ENCODE data around the gene CCK. TPM values are rescaled to one million over a fixed set of nuclear protein-coding genes. Genes with fewer than 3 reads are reported as not detected.

CCK gene
- polyA plus RNA-seq, 1 donor (not counting 4 experiments of a cell fraction or from before 2014, with no cell fraction given): 8.2 TPM

DNA sequence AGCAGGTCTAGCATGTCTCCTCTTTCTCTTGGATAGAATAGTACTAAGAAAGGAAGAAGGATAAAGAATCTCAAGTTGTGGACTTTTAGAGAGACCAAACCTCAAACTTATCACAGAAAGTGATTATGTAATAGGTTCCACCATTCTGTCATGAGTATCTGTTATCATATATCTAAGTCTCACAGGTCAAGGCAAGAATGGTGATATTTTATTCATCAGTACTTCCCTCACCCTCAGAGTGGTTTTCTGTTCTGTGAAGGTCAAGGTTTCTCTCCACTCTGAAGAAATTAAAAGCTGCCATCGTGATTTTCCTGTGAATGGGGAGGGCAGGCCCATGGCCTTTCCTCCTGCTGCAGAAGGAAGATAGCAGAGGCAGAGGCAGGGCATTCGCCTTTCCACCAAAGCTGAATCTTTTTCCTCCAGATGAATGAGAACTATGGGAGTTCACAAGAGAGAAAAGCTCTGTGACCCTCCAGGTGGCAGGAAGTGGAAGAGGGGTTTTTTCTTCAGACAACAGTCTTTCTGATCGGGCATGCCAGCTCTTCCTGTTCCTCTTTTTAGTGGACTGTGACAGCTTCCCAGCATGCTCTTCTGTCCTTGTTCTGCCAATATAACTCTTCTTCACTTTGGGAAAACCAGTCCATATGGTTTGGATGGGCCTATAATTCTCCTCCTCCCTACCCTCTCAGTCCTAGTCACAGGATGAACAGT is 37.1 kb upstream of the CCK start:
- Histone ChIP-seq H3K4me1 (ENCODE audit: control insufficient read depth, extremely low read depth, insufficient read depth, low read length) (no peaks in the 10 kb centered on the region), H3K4me2 (ENCODE audit: control insufficient read depth, extremely low read depth, insufficient read depth, low read depth, low read length) (no peak overlapping the region), H2AFZ (ENCODE audit: control insufficient read depth, low read length) (no peak overlapping the region), H3K36me3 (ENCODE audit: control insufficient read depth in 2 of 2, extremely low read depth in 1 of 2, insufficient read depth in 2 of 2, low read length in 2 of 2) (no peaks in the 10 kb centered on the region), H3K9ac (ENCODE audit: control insufficient read depth, extremely low read depth, insufficient read depth, low read length) (no peak overlapping the region), H3K4me3 (ENCODE audit: control insufficient read depth in 2 of 3, extremely low read depth in 1 of 3, insufficient read depth in 2 of 3, low read depth in 1 of 3, low read length in 3 of 3) (no peak overlapping the region), H3K79me2 (ENCODE audit: control insufficient read depth, insufficient read depth, low read length) (no peaks in the 10 kb centered on the region), H3K9me3 (ENCODE audit: control insufficient read depth, low read depth, low read length) (no peaks in the 10 kb centered on the region), H3K27ac (ENCODE audit: control insufficient read depth, insufficient read depth, low read length) (no peak overlapping the region), H3K9me1 (ENCODE audit: control insufficient read depth, extremely low read depth, insufficient read depth, low read length) (no peaks in the 10 kb centered on the region), H3K27me3 (ENCODE audit: control insufficient read depth, extremely low read depth, insufficient read depth, low read length) (peaks cover 5% of the 10 kb centered on the region), H4K20me1 (ENCODE audit: control insufficient read depth, extremely low read depth, insufficient read depth, low read length) (no peaks in the 10 kb centered on the region)
- TF ChIP-seq, protein P1, sequence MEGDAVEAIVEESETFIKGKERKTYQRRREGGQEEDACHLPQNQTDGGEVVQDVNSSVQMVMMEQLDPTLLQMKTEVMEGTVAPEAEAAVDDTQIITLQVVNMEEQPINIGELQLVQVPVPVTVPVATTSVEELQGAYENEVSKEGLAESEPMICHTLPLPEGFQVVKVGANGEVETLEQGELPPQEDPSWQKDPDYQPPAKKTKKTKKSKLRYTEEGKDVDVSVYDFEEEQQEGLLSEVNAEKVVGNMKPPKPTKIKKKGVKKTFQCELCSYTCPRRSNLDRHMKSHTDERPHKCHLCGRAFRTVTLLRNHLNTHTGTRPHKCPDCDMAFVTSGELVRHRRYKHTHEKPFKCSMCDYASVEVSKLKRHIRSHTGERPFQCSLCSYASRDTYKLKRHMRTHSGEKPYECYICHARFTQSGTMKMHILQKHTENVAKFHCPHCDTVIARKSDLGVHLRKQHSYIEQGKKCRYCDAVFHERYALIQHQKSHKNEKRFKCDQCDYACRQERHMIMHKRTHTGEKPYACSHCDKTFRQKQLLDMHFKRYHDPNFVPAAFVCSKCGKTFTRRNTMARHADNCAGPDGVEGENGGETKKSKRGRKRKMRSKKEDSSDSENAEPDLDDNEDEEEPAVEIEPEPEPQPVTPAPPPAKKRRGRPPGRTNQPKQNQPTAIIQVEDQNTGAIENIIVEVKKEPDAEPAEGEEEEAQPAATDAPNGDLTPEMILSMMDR (optimal IDR thresholded peaks at IDR 0.05 in 1 of 3, IDR thresholded peaks at IDR 0.05 in 1 of 3, conservative IDR thresholded peaks at IDR 0.05 in 1 of 3; ENCODE audit: extremely low read depth in 1 of 3, insufficient read depth in 2 of 3, low read length in 3 of 3): no peak
- TF ChIP-seq EZH2 (IDR thresholded peaks at IDR 0.05; ENCODE audit: low read length): no peak
- dilution Hi-C loops (cut with MboI; ENCODE audit: extremely low pct_ligation_motif_present, low sequenced_read_pairs): no loop called here
- no peak for FAIRE-seq
- no peak for DNase-seq (ENCODE audit: low read depth, low spot score)

DNA sequence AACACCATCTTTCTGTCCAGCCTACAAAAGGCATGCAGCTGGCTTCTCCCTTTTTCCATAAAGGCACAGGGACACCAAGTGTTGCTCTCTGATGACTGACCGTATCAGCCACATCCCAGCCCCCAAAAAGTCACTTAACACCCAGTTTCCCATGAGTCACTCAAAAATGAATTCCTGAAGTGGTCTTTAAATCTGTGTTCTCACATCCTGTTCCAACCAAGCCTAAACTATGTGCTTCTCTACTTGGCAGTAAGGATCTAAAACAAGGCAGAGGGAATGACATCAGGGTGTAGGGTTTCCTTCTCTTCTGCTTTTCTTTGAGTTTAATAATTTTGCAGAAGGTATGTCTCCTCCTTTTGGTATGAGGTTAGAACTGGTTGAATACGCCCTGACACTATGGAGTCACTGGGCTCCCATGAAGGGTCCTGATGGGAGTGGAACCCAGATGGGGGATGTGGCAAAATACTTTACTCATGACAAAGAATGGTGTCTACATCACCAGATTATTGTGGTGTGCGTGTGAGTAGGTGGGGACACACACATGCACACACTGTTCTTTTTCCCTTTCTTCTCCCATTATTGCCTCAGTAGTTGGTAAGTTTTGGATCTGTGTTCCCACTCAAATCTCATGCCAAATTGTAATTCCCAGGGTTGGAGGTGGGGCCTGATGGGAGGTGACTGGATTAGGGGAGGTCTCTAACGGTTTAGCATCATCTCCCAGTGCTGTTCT is 35.6 kb upstream of the CCK start:
- Histone ChIP-seq H3K79me2 (ENCODE audit: control insufficient read depth, insufficient read depth, low read length) (no peaks in the 10 kb centered on the region), H4K20me1 (ENCODE audit: control insufficient read depth, extremely low read depth, insufficient read depth, low read length) (no peaks in the 10 kb centered on the region), H3K4me1 (ENCODE audit: control insufficient read depth, extremely low read depth, insufficient read depth, low read length) (no peaks in the 10 kb centered on the region), H3K27ac (ENCODE audit: control insufficient read depth, insufficient read depth, low read length) (no peak overlapping the region), H2AFZ (ENCODE audit: control insufficient read depth, low read length) (no peak overlapping the region), H3K36me3 (ENCODE audit: control insufficient read depth in 2 of 2, extremely low read depth in 1 of 2, insufficient read depth in 2 of 2, low read length in 2 of 2) (no peaks in the 10 kb centered on the region), H3K9me3 (ENCODE audit: control insufficient read depth, low read depth, low read length) (no peaks in the 10 kb centered on the region), H3K27me3 (ENCODE audit: control insufficient read depth, extremely low read depth, insufficient read depth, low read length) (peaks cover 5% of the 10 kb centered on the region), H3K9ac (ENCODE audit: control insufficient read depth, extremely low read depth, insufficient read depth, low read length) (no peak overlapping the region), H3K4me3 (ENCODE audit: control insufficient read depth in 2 of 3, extremely low read depth in 1 of 3, insufficient read depth in 2 of 3, low read depth in 1 of 3, low read length in 3 of 3) (no peak overlapping the region), H3K9me1 (ENCODE audit: control insufficient read depth, extremely low read depth, insufficient read depth, low read length) (no peaks in the 10 kb centered on the region), H3K4me2 (ENCODE audit: control insufficient read depth, extremely low read depth, insufficient read depth, low read depth, low read length) (no peak overlapping the region)
- FAIRE-seq (no peak), DNase-seq (ENCODE audit: low read depth, low spot score) (no peak)
- TF ChIP-seq EZH2 (IDR thresholded peaks at IDR 0.05; ENCODE audit: low read length): no peak
- TF ChIP-seq, protein P1 (optimal IDR thresholded peaks at IDR 0.05 in 1 of 3, IDR thresholded peaks at IDR 0.05 in 1 of 3, conservative IDR thresholded peaks at IDR 0.05 in 1 of 3; ENCODE audit: extremely low read depth in 1 of 3, insufficient read depth in 2 of 3, low read length in 3 of 3): no peak
- dilution Hi-C loops (cut with MboI; ENCODE audit: extremely low pct_ligation_motif_present, low sequenced_read_pairs): no loop called here
